22Rv1 (cell line): Measurements from ENCODE around the gene ITPR1.

Source experiments
- ZFX ChIP-seq: fragments of 450-650 bp; IDR thresholded peaks from 2 replicates; pipeline ENCODE4 v1.6.1; 2017; ENCODE audit warnings: antibody characterized with exemption, borderline replicate concordance
- TF ChIP-seq, protein P1 (sequence below): fragments of 450-650 bp; IDR thresholded peaks from 2 replicates; pipeline ENCODE4 v1.5.1; 2017; ENCODE audit warnings: mild to moderate bottlenecking

DNA sequence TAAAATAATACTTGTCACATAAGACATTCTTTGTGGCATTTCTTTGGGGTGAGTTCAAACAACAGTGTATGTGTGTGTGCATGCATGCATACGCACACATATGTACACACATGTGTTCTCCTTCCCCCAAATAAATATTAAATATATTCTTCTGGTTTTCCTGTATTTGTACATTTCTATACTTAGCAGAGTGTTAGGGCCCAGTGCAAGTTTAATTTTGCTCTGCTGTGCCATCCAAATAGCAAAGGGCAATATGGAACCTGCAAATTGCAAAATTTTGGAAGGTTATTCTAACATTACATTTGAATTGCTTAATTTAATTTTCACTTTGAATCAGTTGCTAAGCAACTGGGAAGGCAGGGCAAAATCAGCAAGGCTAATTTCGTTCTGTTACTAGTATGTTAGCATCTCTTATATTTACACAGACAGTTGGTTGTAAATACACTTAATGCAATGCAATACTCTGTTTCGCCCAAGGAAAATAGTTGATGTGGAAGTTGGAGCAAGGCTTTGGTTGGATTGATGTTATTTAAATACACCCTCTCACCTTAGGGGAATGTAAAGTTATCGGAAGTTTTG is 130.4 kb downstream of the ITPR1 start:
- TF ChIP-seq, protein P1, sequence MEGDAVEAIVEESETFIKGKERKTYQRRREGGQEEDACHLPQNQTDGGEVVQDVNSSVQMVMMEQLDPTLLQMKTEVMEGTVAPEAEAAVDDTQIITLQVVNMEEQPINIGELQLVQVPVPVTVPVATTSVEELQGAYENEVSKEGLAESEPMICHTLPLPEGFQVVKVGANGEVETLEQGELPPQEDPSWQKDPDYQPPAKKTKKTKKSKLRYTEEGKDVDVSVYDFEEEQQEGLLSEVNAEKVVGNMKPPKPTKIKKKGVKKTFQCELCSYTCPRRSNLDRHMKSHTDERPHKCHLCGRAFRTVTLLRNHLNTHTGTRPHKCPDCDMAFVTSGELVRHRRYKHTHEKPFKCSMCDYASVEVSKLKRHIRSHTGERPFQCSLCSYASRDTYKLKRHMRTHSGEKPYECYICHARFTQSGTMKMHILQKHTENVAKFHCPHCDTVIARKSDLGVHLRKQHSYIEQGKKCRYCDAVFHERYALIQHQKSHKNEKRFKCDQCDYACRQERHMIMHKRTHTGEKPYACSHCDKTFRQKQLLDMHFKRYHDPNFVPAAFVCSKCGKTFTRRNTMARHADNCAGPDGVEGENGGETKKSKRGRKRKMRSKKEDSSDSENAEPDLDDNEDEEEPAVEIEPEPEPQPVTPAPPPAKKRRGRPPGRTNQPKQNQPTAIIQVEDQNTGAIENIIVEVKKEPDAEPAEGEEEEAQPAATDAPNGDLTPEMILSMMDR = no peak
- no peak for TF ChIP-seq ZFX
